GM19452 (cell line): ENCODE data around the gene METTL26.

Experiments
- ATAC-seq: cut with Tn5 transposase; IDR thresholded peaks from one replicate; pipeline ENCODE4 v1.9.1; 2021; ENCODE audit not compliant: unreplicated experiment

METTL26 gene

DNA sequence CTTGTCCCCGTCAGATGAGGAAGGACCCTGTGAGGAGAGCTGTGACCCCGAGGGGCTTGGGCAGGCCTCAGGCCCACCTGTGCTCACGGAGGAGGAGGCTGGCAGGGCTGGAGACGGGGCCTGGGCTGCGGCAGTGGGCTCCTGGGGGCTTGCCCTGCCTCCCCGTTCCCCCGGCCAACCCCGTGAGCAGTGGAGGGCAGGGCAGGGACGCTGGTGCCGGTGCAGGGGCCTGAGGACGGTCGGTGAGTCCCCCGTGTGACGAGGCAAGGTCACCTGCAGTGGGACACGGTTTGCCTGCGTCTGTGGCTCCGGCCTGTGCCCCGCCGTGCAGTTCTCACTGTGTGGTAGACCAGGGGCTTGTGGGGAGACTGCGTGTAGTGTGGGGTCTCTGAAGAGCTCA lies 23.5 kb upstream of the METTL26 start:
- ATAC-seq, result no peak

GRCh38 chr16:658679-659571 lies 22.8 kb upstream of the METTL26 start:
- no peak for ATAC-seq

GRCh38 chr16:657487-657886 lies 21.4 kb upstream of the METTL26 start:
- no peak for ATAC-seq

DNA sequence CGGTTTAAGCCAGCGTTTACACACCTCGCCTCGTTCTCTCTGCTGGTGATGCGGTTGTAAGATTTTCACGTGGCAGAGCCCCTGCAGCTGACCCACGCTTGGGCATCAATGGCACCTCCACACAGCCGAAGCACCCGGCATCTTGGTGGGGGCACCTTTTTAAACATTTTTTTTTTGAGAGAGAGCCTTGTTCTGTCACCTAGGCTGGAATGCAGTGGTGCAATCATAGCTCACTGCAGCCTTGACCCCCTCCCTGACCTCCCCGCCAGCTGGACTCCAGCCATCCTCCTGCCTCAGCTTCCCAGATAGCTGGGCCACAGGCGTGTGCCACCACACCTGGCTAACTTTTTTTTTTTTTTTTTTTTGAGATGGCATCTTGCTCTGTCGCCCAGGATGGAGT lies 17.9 kb upstream of the METTL26 start:
- no peak for ATAC-seq

DNA sequence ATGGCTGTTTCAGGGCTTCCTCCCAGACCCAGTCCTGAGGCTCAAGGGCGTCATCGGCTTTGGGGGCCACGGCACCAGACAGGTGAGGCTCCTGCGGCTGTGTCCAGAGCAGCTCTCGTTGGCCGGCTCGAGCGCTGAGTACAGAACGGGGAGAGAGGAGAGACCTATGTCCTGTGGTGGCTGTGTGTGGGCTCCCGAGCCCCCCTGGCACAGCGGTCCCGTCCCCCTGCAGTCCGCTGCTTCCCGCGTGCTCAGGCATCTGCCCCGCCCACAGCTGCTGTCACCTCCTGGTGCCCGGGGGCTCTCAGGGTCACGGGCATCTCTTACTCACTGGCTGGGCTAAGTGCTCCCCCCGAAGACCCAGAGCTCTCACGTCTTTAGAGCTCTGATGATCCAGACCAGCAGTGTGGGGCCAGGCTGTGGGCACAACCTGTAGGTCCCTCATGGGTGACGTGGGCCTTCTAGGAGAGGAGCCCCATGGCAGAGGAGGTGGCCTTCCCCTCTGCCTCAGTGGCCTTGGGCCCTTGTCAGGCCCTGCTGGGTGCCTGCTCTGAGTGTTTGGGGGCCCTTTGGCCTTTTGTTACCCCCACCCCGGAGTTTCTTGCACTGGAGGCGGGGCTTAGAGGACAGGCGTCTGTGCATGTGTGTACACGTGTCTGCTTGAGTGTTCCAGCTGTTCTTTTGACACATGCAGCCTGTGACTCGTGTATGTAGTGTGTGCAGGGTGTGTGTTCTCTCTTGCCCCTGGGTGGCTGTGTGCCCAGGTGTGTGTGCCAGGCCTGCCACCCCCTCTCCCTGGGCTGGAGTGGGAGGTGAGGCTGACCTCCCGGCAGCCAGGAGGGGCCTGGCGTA lies 16.6 kb upstream of the METTL26 start:
- no peak for ATAC-seq

DNA sequence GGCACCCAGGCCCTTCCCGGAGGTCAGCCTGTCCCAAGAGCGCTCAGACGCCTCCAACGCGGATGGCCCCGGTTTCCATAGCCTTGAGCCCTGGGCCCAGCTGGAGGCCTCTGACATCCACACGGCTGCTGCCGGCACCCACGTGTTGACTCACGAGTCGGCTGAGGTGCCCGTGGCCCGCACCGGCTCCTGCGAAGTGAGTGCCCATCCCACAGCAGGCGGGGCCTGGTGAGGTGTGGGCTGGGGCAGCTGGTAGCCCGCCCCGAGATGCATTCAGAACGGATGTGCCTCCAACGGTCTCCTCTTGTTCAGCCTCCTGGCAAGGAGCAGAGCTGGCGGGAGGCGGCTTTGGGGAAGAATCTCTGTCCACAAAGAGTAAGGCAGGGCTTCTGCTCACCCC lies 15.7 kb upstream of the METTL26 start:
- ATAC-seq, result no peak

DNA sequence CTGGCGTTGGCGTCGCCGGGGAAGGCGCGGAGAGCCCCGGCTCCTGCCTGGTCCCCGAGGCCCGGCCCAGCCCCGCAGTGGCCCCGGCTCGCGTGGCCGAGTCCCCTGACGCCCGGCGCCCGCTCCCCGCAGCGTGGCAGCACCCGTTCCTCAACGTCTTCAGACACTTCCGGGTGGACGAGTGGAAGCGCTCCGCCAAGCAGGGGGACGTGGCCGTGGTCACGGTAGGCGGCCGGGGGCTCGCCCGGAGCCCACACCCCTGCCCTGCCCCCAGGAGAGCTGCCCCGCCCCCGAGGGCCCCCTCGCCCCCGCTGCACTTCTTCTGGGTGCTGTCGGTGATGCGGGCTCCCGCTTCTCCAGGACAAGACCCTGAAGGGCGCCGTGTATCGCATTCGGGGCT lies 13.5 kb upstream of the METTL26 start:
- peak; percentile 25 for ATAC-seq

DNA sequence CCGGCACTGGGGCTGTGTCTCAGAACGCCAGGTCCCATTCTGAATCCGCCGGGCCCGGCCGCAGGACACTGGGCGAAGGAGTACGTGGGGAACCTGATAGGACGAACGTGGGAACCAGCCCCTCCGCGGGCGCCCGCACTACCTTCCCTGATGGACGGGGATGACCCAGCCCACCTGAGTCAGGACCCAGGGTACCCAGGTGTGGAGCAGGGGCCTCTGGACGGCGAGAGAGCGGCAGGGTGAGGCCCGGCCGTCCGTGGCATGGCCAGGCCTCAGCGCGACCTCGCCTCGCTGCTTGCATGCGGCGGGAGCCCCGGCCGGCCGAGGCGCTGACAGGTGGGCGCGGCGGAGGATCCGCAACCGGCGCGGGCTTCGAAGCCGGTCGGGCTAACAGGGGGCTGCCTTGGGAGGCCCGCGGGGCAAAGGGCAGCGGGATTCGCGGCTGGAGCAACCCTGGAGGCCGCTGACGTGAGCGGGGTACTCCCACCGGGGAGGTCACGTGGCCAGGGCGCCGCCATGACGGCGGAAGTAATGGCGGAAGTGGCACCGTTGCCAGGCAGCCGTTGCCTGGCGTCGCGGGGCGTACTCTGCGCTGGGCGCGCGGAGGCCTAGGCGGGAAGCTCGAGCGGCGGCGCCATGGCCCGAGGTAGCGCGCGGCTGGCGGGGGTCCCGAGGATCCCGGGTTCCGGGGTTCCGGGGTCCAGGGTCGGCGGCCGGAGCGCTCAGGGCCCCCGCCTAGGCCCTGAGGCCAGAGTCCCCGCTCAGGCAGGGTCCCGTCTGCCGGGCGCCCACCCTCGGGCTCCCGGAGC lies 12.9 kb upstream of the METTL26 start, which contains the start of gene WDR90:
WDR90 (plus strand) TSS at position 585 of the 809 bp plus-strand sequence; CDS start at position 637, 52 bp downstream.
- ATAC-seq, result peak; percentile 79

- no peak for ATAC-seq
These were observed 12.1 kb upstream of the METTL26 start for GRCh38 chr16:648071-648780.

DNA sequence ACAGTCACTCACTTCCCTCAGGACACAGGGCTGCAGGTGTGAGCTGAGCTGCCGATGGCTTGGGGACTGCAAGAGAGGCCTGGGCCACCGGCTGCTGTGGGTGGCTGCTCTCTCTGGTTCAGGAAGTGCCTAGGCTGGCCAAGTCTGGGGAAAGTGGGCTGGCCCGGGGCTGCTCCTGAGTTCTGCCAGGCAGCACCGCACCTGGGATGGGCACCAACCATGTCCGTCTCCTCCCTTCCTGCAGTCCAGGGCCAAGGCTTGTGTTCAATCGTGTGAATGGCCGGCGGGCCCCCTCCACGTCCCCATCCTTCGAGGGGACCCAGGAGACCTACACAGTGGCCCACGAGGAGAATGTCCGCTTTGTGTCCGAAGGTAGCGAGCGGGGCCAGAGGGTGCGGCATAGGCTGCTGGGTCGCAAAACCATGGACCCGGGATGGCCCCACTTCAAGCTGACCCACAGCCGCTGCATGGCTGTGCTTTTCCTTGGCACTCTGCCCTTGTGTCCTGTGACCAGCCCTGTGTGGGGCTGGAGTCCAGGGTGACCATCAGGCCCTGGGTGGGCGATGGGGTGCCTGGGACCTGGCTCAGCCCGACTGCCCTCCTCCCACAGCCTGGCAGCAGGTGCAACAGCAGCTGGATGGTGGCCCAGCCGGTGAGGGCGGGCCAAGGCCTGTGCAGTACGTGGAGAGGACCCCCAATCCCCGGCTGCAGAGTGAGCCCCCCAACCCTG lies 11.2 kb upstream of the METTL26 start:
- no peak for ATAC-seq

DNA sequence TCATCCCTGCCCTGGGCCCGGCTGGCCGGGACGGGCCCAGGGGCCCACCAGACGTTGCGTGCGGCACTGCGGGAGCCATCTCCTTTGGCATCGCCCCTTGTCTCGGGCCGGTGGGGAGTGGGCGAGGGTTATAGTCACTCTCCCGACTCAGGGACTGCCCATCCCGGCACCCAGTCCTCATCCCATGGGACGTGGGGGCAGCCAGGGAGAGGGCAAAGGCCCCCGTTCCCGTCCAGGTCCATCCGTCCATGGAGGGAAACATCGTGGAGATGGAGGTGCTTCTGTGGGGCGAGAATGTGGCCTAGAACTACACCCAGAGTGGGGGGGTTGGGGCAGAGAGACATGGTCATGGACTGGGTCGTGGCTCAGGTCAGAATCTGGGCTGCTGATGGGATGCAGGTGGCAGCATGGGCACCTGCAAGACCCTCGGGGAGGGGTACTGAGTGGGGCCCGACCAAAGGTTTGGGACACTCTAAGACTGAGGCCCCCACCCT lies 10.6 kb upstream of the METTL26 start:
- ATAC-seq, result no peak

DNA sequence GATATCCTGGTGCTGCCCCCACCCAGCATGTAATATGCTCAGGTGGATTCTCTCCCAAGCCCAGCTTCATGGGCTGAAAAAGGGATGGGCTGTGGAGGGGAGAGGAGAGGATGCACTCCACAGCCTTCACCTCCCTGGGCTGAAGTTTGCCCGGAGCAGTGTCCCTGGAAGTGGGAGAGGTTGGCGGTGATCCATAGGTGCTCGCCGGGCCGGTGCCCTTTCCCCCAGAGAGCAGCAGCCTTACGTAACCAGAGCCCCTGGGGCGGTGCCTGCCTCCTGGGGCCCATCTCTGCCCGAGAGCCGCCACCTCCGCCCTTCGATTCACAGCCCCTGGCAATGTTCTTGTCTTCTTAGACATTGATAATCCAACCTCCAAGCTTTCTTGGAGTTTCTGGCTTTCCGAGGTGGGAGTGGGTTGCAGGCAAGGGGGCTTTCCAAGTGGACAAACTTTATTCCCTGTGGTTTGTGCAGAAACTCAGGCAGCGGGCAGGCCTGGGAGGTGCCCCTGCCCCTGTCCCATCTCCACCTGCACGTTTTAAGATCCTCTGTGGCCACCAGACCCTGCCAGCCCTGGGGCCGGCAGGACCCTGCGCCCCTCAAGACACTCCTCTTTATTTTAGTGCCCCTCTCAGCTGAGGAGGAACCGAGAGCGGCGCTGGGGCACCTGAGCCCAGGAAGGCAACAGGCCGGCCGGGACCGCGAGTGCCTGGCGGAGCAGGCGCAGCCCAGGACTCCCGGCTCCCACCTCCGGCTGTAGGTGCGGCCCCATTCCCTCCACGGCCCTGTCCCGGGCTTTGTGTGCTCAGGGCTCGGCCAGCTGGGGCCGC lies 10.0 kb upstream of the METTL26 start:
- ATAC-seq, result no peak

DNA sequence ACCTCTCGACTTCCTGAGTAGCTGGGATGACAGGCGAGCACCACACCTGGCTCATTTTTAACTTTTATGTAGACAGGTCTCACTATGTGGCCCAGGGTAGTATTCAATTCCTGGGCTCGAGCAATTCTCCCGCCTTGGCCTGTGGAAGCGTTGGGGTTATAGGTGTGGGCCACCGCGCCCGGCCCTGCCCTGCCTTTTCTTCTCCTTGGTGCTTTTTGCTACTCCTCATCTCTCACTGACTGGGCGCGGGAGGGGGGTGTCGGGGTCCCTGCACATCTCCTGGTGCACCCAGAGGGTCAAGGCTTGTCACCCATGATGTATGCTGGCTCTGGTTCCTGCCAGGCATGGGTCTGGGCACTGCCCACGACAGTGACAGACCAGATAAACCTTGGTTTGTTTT lies 8.5 kb upstream of the METTL26 start:
- no peak for ATAC-seq

- no peak for ATAC-seq
These were observed 6.9 kb upstream of the METTL26 start for GRCh38 chr16:643050-643368.

- peak; percentile 32 for ATAC-seq
These were observed 6.3 kb upstream of the METTL26 start for GRCh38 chr16:642189-643049.

GRCh38 chr16:641326-642188 lies 5.5 kb upstream of the METTL26 start, which contains the start of gene MCRIP2:
Gene MCRIP2, plus strand, starts transcription at chr16:641828. Its CDS starts 164 bp downstream, at chr16:641992.
- peak; percentile 47 for ATAC-seq

GRCh38 chr16:640614-641013 lies 4.5 kb upstream of the METTL26 start:
- no peak for ATAC-seq
